GM21786 (cell line): Measurements from ENCODE around the gene REG3A.

Source experiments
- ATAC-seq: cut with Tn5 transposase; IDR thresholded peaks from one replicate; pipeline ENCODE4 v1.9.1; 2021; ENCODE audit not compliant: unreplicated experiment

Gene REG3A

GRCh38 chr2:79122676-79123075 is 36.9 kb downstream of the REG3A start:
- no peak for ATAC-seq

- ATAC-seq: no peak
Measured at GRCh38 chr2:79120194-79120713, 39.3 kb downstream of the REG3A start, which contains the start of gene REG1A. Gene REG1A, plus strand, starts transcription at chr2:79120488. Its CDS starts 374 bp downstream, at chr2:79120862.

- no peak for ATAC-seq
Measured at GRCh38 chr2:79116997-79117928, 42.3 kb downstream of the REG3A start.

- no peak for ATAC-seq
Measured at GRCh38 chr2:79114797-79115494, 44.6 kb downstream of the REG3A start.

- no peak for ATAC-seq
Measured at GRCh38 chr2:79112269-79112668, 47.3 kb downstream of the REG3A start.
